ENCODE results near the gene DDIT4.
A peak's percentile ranks its signal among the peaks of the same experiment; 100 is the strongest.
"Not testable (repeated sequence)": the region's sequence is repeated elsewhere in the genome, so short reads cannot be mapped to it uniquely, and the experiment has no call there.

DDIT4 gene

GRCh38 chr10:72297281-72297804 is 23.6 kb downstream of the DDIT4 start:
- DNase-seq: peak; percentile 95

GRCh38 chr10:72297805-72298591 is 24.3 kb downstream of the DDIT4 start:
- DNase-seq: peak; percentile 93

GRCh38 chr10:72298592-72299519 is 25.1 kb downstream of the DDIT4 start:
- no peak for DNase-seq

- DNase-seq: no peak
These were observed 29.9 kb downstream of the DDIT4 start for GRCh38 chr10:72303424-72304128.

DNA sequence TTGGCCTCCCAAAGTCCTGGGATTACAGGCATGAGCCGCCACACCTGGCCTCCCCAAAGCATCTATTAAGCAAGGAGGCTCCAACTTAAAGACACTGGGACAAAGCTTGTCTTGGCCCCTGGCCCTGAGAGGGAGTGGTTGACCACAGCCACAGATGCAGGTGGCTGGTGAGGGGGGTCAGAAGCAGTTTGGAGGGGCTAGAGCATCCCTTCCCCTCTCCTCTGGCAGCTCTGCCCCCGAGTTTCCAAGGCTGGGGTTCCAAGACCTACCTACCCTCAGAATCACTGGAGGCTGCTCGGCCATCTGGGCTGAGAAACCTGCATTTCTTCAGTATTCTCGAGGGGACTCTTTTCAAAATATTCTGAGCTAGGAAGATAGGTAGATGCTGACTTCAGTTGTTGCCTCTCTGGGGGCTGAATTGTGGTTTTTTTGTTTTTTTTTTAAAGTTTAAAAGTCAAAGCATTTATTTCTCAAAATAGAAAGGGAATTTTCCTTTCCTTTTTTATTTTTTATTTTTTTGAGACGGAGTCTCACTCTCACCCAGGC is 32.6 kb downstream of the DDIT4 start:
- DNase-seq: no peak

- not testable (repeated sequence) for DNase-seq
These were observed 34.0 kb downstream of the DDIT4 start for GRCh38 chr10:72307711-72308110.

- no peak for DNase-seq
These were observed 34.7 kb downstream of the DDIT4 start for GRCh38 chr10:72308320-72308987.

DNA sequence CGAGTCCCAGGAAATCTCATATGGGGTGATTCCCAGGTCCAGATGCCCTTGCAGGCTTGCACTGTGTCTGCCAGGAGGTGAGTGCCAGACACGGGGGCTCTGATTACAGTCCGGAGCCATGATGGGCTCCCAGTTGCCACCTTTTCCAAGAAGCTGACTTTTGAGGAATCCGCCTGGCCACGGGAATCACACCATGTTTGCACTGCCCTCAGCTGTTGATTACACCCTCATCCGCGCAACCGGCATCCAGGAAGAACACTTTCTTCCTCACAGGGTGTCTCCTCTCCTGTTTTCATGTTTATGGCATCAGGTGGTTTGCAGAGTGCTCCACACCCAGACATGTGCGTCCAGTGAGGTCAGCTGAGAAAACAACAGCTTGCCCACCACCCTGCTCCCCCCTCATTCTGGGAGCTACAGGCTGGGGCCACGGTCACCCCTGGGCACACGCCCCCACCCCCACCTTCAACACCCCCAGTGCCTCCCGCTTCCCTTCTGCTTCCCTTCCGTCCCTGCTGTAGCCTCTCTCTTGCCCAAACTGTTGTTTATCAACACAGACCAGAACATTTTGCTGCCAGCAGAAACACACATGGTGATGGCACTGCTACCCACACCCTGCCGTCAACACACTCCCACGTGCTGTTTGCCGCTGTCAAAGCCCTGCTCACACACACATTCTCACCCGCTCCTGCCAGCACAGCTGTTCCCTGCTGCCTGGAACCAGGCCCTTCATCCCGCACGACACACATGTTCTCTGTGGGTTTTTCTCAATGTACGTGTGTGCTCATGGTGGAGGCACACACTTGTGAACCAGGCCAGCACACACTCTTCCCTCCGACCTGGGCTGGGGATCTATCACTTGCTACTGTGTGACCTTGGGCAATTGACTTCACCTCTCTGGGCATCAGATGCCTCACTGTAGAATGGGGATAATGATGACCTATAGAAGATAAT is 35.8 kb downstream of the DDIT4 start:
- no peak for DNase-seq

- no peak for DNase-seq
These were observed 36.5 kb downstream of the DDIT4 start for GRCh38 chr10:72310241-72310633.

GRCh38 chr10:72310636-72311035 is 36.9 kb downstream of the DDIT4 start:
- no peak for DNase-seq

DNA sequence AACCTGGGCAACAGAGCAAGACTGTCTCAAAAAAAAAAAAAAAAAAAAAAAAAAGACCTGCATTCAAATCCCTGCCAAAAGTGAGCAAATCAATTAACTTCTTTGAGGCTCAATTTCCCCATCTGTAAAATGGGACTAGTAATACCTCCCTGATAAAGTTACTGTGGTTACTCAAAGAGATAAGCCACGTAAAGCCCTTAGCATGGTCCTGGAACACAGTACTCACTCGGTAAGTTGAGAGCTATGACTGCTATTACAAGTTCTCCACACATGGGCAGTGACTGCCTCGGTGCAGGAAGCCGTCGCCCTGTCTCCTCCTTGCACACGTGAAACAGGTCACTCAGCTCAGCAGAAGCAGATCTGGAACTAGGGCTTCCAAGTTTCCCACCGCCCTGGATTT is 37.9 kb downstream of the DDIT4 start:
- DNase-seq: no peak

- DNase-seq: no peak
These were observed 39.2 kb downstream of the DDIT4 start for GRCh38 chr10:72312865-72313391.

- DNase-seq: no peak
These were observed 40.5 kb downstream of the DDIT4 start for GRCh38 chr10:72314263-72314662.

GRCh38 chr10:72315054-72315453 is 41.3 kb downstream of the DDIT4 start:
- no peak for DNase-seq

DNA sequence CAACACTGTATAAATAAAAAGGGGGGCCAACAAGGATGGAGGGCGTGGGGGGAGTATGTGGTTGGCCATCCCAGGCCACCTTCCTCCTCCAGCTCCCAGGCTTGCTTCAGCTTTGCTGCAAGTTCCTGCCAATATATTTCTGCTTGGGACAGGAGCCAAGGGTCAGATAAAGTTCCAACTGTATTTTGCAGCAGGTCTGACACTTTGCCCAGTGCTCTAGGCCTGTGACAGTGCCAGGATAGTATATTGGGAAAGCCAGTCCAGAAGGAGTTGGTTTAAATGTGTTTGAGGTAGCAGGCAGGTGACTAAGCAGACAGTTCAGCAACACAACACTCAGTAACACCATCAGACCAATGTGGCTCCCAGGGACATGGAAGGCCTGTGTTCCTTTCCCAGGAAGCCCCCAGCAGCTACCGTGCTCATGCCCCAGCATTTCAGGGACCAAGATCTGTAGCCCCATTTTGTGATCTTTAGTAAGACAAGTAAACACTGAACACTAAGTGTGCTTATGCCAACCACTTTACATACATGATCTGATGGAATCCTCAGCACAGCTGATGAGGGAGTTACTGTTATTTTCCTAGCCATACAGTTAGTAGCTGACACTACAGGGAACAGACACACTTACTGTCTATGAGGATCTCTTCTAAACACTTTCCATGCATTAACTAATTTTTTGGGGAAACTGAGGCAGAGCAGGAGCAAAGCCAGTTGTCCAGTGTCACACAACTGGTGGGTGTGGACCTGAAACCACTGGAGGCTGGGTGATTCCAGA is 42.1 kb downstream of the DDIT4 start:
- DNase-seq: no peak

- DNase-seq: no peak
These were observed 42.6 kb downstream of the DDIT4 start for GRCh38 chr10:72316386-72316700.

DNA sequence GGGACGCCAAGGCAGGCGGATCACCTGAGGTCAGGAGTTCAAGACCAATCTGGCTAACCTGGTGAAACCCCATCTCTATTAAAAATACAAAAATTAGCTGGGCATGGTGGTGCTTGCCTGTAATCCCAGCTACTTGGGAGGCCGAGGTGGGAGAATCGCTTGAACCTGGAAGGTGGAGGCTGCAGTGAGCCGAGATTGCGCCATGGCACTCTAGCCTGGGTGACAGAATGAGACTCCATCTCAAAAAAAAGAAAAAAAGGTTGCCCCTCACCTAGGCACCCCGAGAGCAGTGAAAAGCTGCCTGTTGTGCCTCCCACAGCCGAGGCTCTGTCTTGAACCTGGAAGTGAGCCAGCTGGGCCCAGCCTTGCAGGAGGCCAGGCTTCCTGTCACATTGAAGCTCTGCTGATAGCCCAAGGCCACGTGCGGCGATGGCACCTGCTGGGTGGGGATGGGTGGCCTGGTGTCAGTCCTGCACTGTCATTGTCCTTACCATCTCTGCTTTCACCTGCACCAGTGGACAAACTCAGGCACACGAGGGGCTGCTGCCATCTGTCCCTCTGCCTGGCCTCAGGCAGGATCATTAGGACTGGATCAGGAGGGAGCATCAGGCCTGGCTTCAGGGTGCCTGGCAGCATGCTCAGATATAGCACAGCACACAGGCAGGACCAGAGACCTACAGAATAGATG is 43.2 kb downstream of the DDIT4 start:
- peak; percentile 78 for DNase-seq

DNA sequence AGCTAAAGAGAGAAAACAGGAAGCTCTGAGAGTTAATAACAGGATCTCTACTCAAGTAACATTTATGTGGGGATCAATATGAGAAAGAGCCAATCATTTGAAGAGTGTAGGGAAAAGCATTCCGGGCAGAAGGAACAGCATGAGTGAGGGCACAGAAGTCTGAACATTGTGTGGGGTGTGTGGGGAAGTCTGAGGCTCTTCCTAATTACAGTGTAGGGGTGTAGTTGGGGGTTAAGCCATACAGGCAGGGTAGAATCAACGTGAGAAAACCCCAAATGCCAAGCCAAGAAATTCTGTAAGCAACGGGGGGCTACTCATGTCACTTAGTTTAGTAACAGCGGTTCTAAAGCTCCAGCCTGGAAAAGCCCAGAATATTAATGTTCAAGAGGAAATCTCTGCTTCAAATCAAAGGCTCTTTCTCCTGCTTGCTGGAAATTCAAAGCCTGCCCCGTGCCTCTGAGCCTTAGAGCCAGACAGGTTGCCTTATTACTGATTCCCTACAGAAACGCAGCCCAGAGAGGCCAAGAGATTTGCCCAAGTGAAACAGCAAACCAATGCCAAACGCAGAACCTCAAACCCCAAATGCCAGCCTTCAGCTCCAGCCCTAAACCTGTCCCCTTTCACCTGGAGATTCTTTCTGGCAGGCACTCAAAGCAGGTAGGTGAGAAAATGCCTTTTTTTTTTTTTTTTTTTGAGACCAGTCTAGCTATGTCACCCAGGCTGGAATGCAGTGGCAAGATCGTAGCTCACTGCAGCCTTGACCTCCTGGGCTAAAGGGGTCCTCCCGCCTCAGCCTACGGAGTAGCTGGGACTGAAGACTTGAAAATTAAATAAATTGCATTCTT is 44.9 kb downstream of the DDIT4 start:
- no peak for DNase-seq
